A673 (cell line): ENCODE results near the gene STIP1. TPM values are rescaled to one million over a fixed set of nuclear protein-coding genes. Genes with fewer than 3 reads are reported as not detected.

Source experiments
- BruUV-seq: library from RNA; stranded (reverse); fragments of 400-500 nt; replicated peaks from 2 replicates; lab custom pipeline; 2021; lab: Mats Ljungman, UMichigan
- CTCF ChIA-PET: fragments of 300-600 bp; sonication (Branson Sonifier 250); formaldehyde crosslinking; loops from one replicate; lab custom pipeline; 2022; ENCODE audit warnings: antibody characterized with exemption; lab: Charles Lee
- POLR2A ChIA-PET: fragments of 300-600 bp; sonication (Branson Sonifier 250); formaldehyde crosslinking; loops from one replicate; lab custom pipeline; 2022; ENCODE audit warnings: antibody characterized with exemption; ENCODE audit not compliant: low non-redundant PET; lab: Charles Lee
- DNase-seq: peaks from one replicate; pipeline ENCODE4 v3.0.0-alpha.2; 2015; ENCODE audit warnings: low spot score
- H3K27ac ChIP-seq: fragments of 200-600 bp; sonication (generic); 2 replicates; pipeline ENCODE4 v1.5.1; 2016; ENCODE audit warnings: mixed run types, low read depth, mild to moderate bottlenecking, mixed read lengths, antibody characterized with exemption, low read length; ENCODE audit not compliant: poor library complexity, severe bottlenecking
- H3K27me3 ChIP-seq: fragments of 200-600 bp; sonication (generic); replicated peaks from 2 replicates; pipeline ENCODE4 v1.6.1; 2017; ENCODE audit warnings: mixed run types, low read depth, mild to moderate bottlenecking, mixed read lengths, antibody characterized with exemption, low read length; ENCODE audit not compliant: insufficient read depth, poor library complexity
- H3K36me3 ChIP-seq: fragments of 200-600 bp; sonication (generic); 2 replicates; pipeline ENCODE4 v1.6.1; 2016; ENCODE audit warnings: mixed run types, mild to moderate bottlenecking, mixed read lengths, antibody characterized with exemption, low read length; ENCODE audit not compliant: insufficient read depth, poor library complexity, severe bottlenecking
- H3K4me1 ChIP-seq: fragments of 200-600 bp; sonication (generic); 2 replicates; pipeline ENCODE4 v1.6.1; 2017; ENCODE audit warnings: mixed run types, mild to moderate bottlenecking, mixed read lengths, antibody characterized with exemption, low read length; ENCODE audit not compliant: insufficient read depth, poor library complexity, severe bottlenecking
- H3K4me3 ChIP-seq: fragments of 200-600 bp; sonication (generic); 2 replicates; pipeline ENCODE4 v1.5.1; 2016; ENCODE audit warnings: low read depth, mixed run types, mild to moderate bottlenecking, mixed read lengths, low read length; ENCODE audit not compliant: poor library complexity, severe bottlenecking
- H3K9me3 ChIP-seq: fragments of 200-600 bp; sonication (generic); 2 replicates; pipeline ENCODE4 v1.6.1; 2016; ENCODE audit warnings: mixed run types, low read depth, mild to moderate bottlenecking, mixed read lengths, antibody characterized with exemption, low read length; ENCODE audit not compliant: poor library complexity, severe bottlenecking
- CTCF ChIP-seq: fragments of 300-800, 200-600 bp; sonication (generic); conservative IDR thresholded peaks from 2 replicates; pipeline ENCODE4 v1.5.1; 2017; ENCODE audit warnings: low read depth, mild to moderate bottlenecking, antibody characterized with exemption, low read length, moderate library complexity, mixed read lengths
- EZH2 ChIP-seq: fragments of 200-600 bp; sonication (generic); IDR thresholded peaks from 2 replicates; pipeline ENCODE4 v1.6.1; 2017; ENCODE audit warnings: borderline replicate concordance, low read depth, mild to moderate bottlenecking, mixed read lengths, antibody characterized with exemption, low read length; ENCODE audit not compliant: poor library complexity, severe bottlenecking
- intact Hi-C: fragments of 100-400 bp; cut with micrococcal nuclease; formaldehyde crosslinking; loops from one replicate; pipeline ENCODE4 v1.10.0; 2022; ENCODE audit not compliant: unreplicated experiment
- total RNA-seq: library from RNA; stranded (reverse); gene quantifications from 2 replicates; pipeline ENCODE4 v1.2.3, GENCODE V29; 2021

STIP1 gene
- total RNA-seq, 1 experiment from 2014 or later: 577 TPM

- peak; percentile 96 for DNase-seq
- peak within 1 kb of the TSS; percentile 87 for H3K27ac ChIP-seq
- H3K27me3 ChIP-seq: no peaks in the 10 kb centered on the region
- TSS peak; percentile 56 for BruUV-seq
- ChIA-PET POLR2A (interaction anchor here (0.6 to 0.7 kb wide), 2 partner anchors 15 to 106 kb away, joined by 3 to 7 read pairs; no protein-coding TSS in a partner anchor), CTCF (interaction anchor here (0.9 to 1.4 kb wide), 2 partner anchors 20 to 75 kb away, joined by 3 read pairs; partner anchors contain the start of gene FERMT3)
- H3K36me3 ChIP-seq: peaks cover 20% of the 10 kb centered on the region
- H3K9me3 ChIP-seq: no peaks in the 10 kb centered on the region
- intact Hi-C loops: no loop called here
- H3K4me3 ChIP-seq: peak within 1 kb of the TSS; percentile 87
- TF ChIP-seq EZH2: no peak
- TF ChIP-seq CTCF: peak; percentile 41; the same call in 1 of the 2 replicates
- peaks cover 22% of the 10 kb centered on the region for H3K4me1 ChIP-seq
These were observed 39.9 kb downstream of the STIP1 start, which contains the start of the genes NUDT22 and TRPT1 for GRCh38 chr11:64225608-64226506. Gene NUDT22 (plus strand): TSS chr11:64226274. CDS start chr11:64226653, 379 bp downstream. Gene TRPT1 (minus strand): TSS chr11:64226186. CDS start chr11:64225860, 326 bp downstream.

GRCh38 chr11:64226507-64227051, 40.6 kb downstream of the STIP1 start:
- intact Hi-C loops: no loop called here
- ChIA-PET CTCF (interaction anchor here (0.5 to 0.9 kb wide), 2 partner anchors 22 to 74 kb away, joined by 3 read pairs; no protein-coding TSS in a partner anchor), POLR2A (interaction anchor here (0.7 kb wide), 1 partner anchor 105 kb away, joined by 3 read pairs; no protein-coding TSS in a partner anchor)
- peak; percentile 49 for DNase-seq
- Histone ChIP-seq H3K27ac (peak overlapping the region; percentile 87), H3K9me3 (no peaks in the 10 kb centered on the region), H3K36me3 (peaks cover 16% of the 10 kb centered on the region), H3K4me3 (peak overlapping the region; percentile 87), H3K27me3 (no peaks in the 10 kb centered on the region), H3K4me1 (peaks cover 22% of the 10 kb centered on the region)
- TF ChIP-seq EZH2: no peak
- TF ChIP-seq CTCF: no peak
- BruUV-seq: TSS peak; percentile 52

- POLR2A ChIA-PET: no interaction called here
- Histone ChIP-seq H3K4me3 (peak overlapping the region; percentile 87), H3K27me3 (no peaks in the 10 kb centered on the region), H3K4me1 (peaks cover 22% of the 10 kb centered on the region), H3K27ac (peak overlapping the region; percentile 87), H3K9me3 (no peaks in the 10 kb centered on the region), H3K36me3 (peaks cover 16% of the 10 kb centered on the region)
- intact Hi-C loops: no loop called here
- BruUV-seq: no TSS peak
- CTCF ChIA-PET: interaction anchor here (0.9 kb wide), 1 partner anchor 23 kb away, joined by 3 read pairs; no protein-coding TSS in a partner anchor
- DNase-seq: no peak
- TF ChIP-seq CTCF: no peak
- TF ChIP-seq EZH2: no peak
These were observed 41.5 kb downstream of the STIP1 start for GRCh38 chr11:64227405-64227956.
